ENCODE data around the gene CNKSR2.
"Not testable (repeated sequence)": the region's sequence is repeated elsewhere in the genome, so short reads cannot be mapped to it uniquely, and the experiment has no call there.

The CNKSR2 gene

GRCh38 chrX:21503593-21503992 lies 129.4 kb downstream of the CNKSR2 start:
- H3K27ac ChIP-seq (ENCODE audit: low read depth, low read length): no peak overlapping the region

GRCh38 chrX:21509912-21510311 lies 135.7 kb downstream of the CNKSR2 start:
- no peak overlapping the region for H3K4me3 ChIP-seq (ENCODE audit: low read length)
- no peak overlapping the region for H3K9ac ChIP-seq (ENCODE audit: low read depth, low read length)
- no peaks in the 10 kb centered on the region for H3K27me3 ChIP-seq (ENCODE audit: insufficient read depth, low read length)
- H3K27ac ChIP-seq (ENCODE audit: low read depth, low read length): no peak overlapping the region
- no peaks in the 10 kb centered on the region for H3K9me3 ChIP-seq (ENCODE audit: insufficient read depth, low read depth, low read length)
- H3K4me1 ChIP-seq (ENCODE audit: insufficient read depth, low read length): no peaks in the 10 kb centered on the region
- peaks cover 4% of the 10 kb centered on the region; the same call in 1 of the 2 replicates for H3K36me3 ChIP-seq (ENCODE audit: insufficient read depth, low read length)

More at GRCh38 chrX:21503593-21503992, 129.4 kb downstream of the CNKSR2 start:
- H3K27me3 ChIP-seq (ENCODE audit: insufficient read depth, low read length): no peaks in the 10 kb centered on the region
- H3K4me3 ChIP-seq (ENCODE audit: low read length): no peak overlapping the region
- H3K9ac ChIP-seq (ENCODE audit: low read depth, low read length): no peak overlapping the region
- WGBS: 94% methylated on average over 3 of the region's 3 CpGs
- peaks cover 4% of the 10 kb centered on the region; the same call in 1 of the 2 replicates for H3K36me3 ChIP-seq (ENCODE audit: insufficient read depth, low read length)
- H3K4me1 ChIP-seq (ENCODE audit: insufficient read depth, low read length): no peaks in the 10 kb centered on the region
- H3K9me3 ChIP-seq (ENCODE audit: insufficient read depth, low read depth, low read length): no peaks in the 10 kb centered on the region

GRCh38 chrX:21524008-21524407 lies 149.8 kb downstream of the CNKSR2 start:
- Histone ChIP-seq H3K4me1 (ENCODE audit: insufficient read depth, low read length) (no peaks in the 10 kb centered on the region), H3K36me3 (ENCODE audit: insufficient read depth, low read length) (0 out of 2 replicates have a peak, but pooled peaks cover 3% of the 10 kb centered on the region)
- 80% methylated on average over 1 of the region's 1 CpG for WGBS

DNA sequence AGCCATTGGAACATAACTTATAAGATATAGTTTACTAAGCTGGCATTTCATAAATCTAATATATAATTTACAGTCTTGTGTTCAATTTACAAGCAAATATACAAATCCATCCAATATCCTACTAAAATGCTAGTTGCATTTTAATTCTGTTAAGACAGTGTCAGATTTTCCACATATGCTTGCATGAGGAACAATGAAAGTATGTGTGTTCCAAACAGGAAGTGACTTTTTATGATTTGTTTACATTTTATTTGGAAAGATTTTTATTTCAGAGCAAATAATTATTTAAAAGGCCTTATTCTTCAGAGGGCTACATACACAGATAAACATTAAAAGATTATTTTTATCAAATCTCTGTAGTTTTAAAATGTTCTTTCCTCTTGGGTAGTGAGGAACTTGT lies 153.9 kb downstream of the CNKSR2 start:
- no peak overlapping the region for H3K9ac ChIP-seq (ENCODE audit: low read depth, low read length)
- no peaks in the 10 kb centered on the region for H3K9me3 ChIP-seq (ENCODE audit: insufficient read depth, low read depth, low read length)
- 0 out of 2 replicates have a peak, but pooled peaks cover 3% of the 10 kb centered on the region for H3K36me3 ChIP-seq (ENCODE audit: insufficient read depth, low read length)
- no peak overlapping the region for H3K27ac ChIP-seq (ENCODE audit: low read depth, low read length)
- no peaks in the 10 kb centered on the region for H3K27me3 ChIP-seq (ENCODE audit: insufficient read depth, low read length)
- no peak overlapping the region for H3K4me3 ChIP-seq (ENCODE audit: low read length)
- H3K4me1 ChIP-seq (ENCODE audit: insufficient read depth, low read length): no peaks in the 10 kb centered on the region

More at GRCh38 chrX:21524008-21524407, 149.8 kb downstream of the CNKSR2 start:
- no peak overlapping the region for H3K27ac ChIP-seq (ENCODE audit: low read depth, low read length)
- H3K9ac ChIP-seq (ENCODE audit: low read depth, low read length): no peak overlapping the region
- H3K4me3 ChIP-seq (ENCODE audit: low read length): no peak overlapping the region
- H3K27me3 ChIP-seq (ENCODE audit: insufficient read depth, low read length): no peaks in the 10 kb centered on the region
- no peaks in the 10 kb centered on the region for H3K9me3 ChIP-seq (ENCODE audit: insufficient read depth, low read depth, low read length)

GRCh38 chrX:21529771-21530170 lies 155.6 kb downstream of the CNKSR2 start:
- 94% methylated on average over 2 of the region's 2 CpGs for WGBS
- Histone ChIP-seq H3K36me3 (ENCODE audit: insufficient read depth, low read length) (0 out of 2 replicates have a peak, but pooled peaks cover 3% of the 10 kb centered on the region), H3K27ac (ENCODE audit: low read depth, low read length) (no peak overlapping the region), H3K27me3 (ENCODE audit: insufficient read depth, low read length) (no peaks in the 10 kb centered on the region), H3K9me3 (ENCODE audit: insufficient read depth, low read depth, low read length) (no peaks in the 10 kb centered on the region), H3K4me1 (ENCODE audit: insufficient read depth, low read length) (no peaks in the 10 kb centered on the region), H3K4me3 (ENCODE audit: low read length) (no peak overlapping the region), H3K9ac (ENCODE audit: low read depth, low read length) (no peak overlapping the region)

DNA sequence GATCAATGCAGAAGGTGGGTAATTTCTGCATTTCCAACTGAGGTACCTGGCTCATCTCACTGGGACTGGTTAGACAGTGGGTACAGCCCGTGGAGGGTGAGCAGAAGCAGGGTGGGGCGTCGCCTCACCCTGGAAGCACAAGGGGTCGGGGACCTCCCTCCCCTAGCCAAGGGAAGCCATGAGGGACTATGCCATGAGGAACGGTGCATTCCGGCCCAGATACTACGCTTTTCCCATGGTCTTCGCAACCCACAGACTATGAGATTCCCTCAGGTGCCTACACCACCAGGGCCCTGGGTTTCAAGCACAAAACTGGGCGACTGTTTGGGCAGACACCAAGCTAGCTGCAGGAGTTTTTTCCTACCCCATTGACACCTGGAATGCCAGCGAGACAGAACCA lies 170.4 kb downstream of the CNKSR2 start:
- not testable (repeated sequence) for H3K4me3 ChIP-seq (ENCODE audit: low read length); H3K9ac ChIP-seq (ENCODE audit: low read depth, low read length); H3K4me1 ChIP-seq (ENCODE audit: insufficient read depth, low read length); H3K27me3 ChIP-seq (ENCODE audit: insufficient read depth, low read length); H3K36me3 ChIP-seq (ENCODE audit: insufficient read depth, low read length); H3K27ac ChIP-seq (ENCODE audit: low read depth, low read length); H3K9me3 ChIP-seq (ENCODE audit: insufficient read depth, low read depth, low read length)
- 93% methylated on average over 10 of the region's 10 CpGs for WGBS

- Histone ChIP-seq H3K36me3 (ENCODE audit: insufficient read depth, low read length) (no peaks in the 10 kb centered on the region), H3K27me3 (ENCODE audit: insufficient read depth, low read length) (no peaks in the 10 kb centered on the region), H3K4me3 (ENCODE audit: low read length) (no peak overlapping the region), H3K9ac (ENCODE audit: low read depth, low read length) (no peak overlapping the region), H3K4me1 (ENCODE audit: insufficient read depth, low read length) (no peaks in the 10 kb centered on the region), H3K9me3 (ENCODE audit: insufficient read depth, low read depth, low read length) (no peaks in the 10 kb centered on the region), H3K27ac (ENCODE audit: low read depth, low read length) (no peak overlapping the region)
- WGBS: 76% methylated on average over 1 of the region's 2 CpGs
Observed at GRCh38 chrX:21559417-21559816, 185.2 kb downstream of the CNKSR2 start.

GRCh38 chrX:21565025-21565424 lies 190.8 kb downstream of the CNKSR2 start:
- Histone ChIP-seq H3K27me3 (ENCODE audit: insufficient read depth, low read length) (no peaks in the 10 kb centered on the region), H3K36me3 (ENCODE audit: insufficient read depth, low read length) (no peaks in the 10 kb centered on the region), H3K9me3 (ENCODE audit: insufficient read depth, low read depth, low read length) (no peaks in the 10 kb centered on the region), H3K4me1 (ENCODE audit: insufficient read depth, low read length) (no peaks in the 10 kb centered on the region), H3K9ac (ENCODE audit: low read depth, low read length) (no peak overlapping the region), H3K27ac (ENCODE audit: low read depth, low read length) (no peak overlapping the region), H3K4me3 (ENCODE audit: low read length) (no peak overlapping the region)
- WGBS: 87% methylated on average over 3 of the region's 3 CpGs

- Histone ChIP-seq H3K9ac (ENCODE audit: low read depth, low read length) (no peak overlapping the region), H3K27me3 (ENCODE audit: insufficient read depth, low read length) (no peaks in the 10 kb centered on the region), H3K9me3 (ENCODE audit: insufficient read depth, low read depth, low read length) (peaks cover 4% of the 10 kb centered on the region; the same call in 1 of the 2 replicates), H3K27ac (ENCODE audit: low read depth, low read length) (no peak overlapping the region), H3K36me3 (ENCODE audit: insufficient read depth, low read length) (peaks cover 12% of the 10 kb centered on the region; the same call in 1 of the 2 replicates), H3K4me1 (ENCODE audit: insufficient read depth, low read length) (no peaks in the 10 kb centered on the region), H3K4me3 (ENCODE audit: low read length) (no peak overlapping the region)
- no CpG with 5 or more reads among the region's 1 CpG for WGBS
Observed at GRCh38 chrX:21574793-21575192, 200.6 kb downstream of the CNKSR2 start.

DNA sequence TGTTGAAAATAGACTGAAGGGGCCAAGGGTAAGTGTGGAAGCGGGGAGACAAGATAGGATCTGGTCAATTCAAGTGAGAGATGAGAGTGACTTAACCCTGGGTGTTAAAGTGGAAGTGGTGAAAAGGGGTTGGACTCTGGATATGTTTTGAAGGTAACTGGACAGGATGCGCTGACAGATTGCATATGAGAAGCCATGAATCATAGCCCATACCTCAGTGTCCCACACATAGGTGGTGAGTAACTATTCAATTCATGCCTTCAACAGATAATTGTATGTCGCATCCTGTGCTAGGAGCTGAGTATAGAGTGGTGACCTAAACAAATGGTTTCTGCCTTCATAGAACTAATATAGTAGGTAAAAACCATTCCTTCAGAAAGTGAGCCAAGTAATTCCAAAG lies 207.3 kb downstream of the CNKSR2 start:
- H3K27ac ChIP-seq (ENCODE audit: low read depth, low read length): no peak overlapping the region
- 0 out of 2 replicates have a peak, but pooled peaks cover 3% of the 10 kb centered on the region for H3K4me1 ChIP-seq (ENCODE audit: insufficient read depth, low read length)
- H3K9ac ChIP-seq (ENCODE audit: low read depth, low read length): no peak overlapping the region
- no peaks in the 10 kb centered on the region for H3K9me3 ChIP-seq (ENCODE audit: insufficient read depth, low read depth, low read length)
- 97% methylated on average over 2 of the region's 3 CpGs for WGBS
- H3K4me3 ChIP-seq (ENCODE audit: low read length): no peak overlapping the region
- no peaks in the 10 kb centered on the region for H3K36me3 ChIP-seq (ENCODE audit: insufficient read depth, low read length)
- no peaks in the 10 kb centered on the region for H3K27me3 ChIP-seq (ENCODE audit: insufficient read depth, low read length)

GRCh38 chrX:21586001-21586400 lies 211.8 kb downstream of the CNKSR2 start:
- no peaks in the 10 kb centered on the region for H3K27me3 ChIP-seq (ENCODE audit: insufficient read depth, low read length)
- WGBS: 95% methylated on average over 3 of the region's 3 CpGs
- 0 out of 2 replicates have a peak, but pooled peaks cover 3% of the 10 kb centered on the region for H3K4me1 ChIP-seq (ENCODE audit: insufficient read depth, low read length)
- no peak overlapping the region for H3K27ac ChIP-seq (ENCODE audit: low read depth, low read length)
- no peak overlapping the region for H3K4me3 ChIP-seq (ENCODE audit: low read length)
- no peaks in the 10 kb centered on the region for H3K9me3 ChIP-seq (ENCODE audit: insufficient read depth, low read depth, low read length)
- 0 out of 2 replicates have a peak, but pooled peaks cover 2% of the 10 kb centered on the region for H3K36me3 ChIP-seq (ENCODE audit: insufficient read depth, low read length)
- no peak overlapping the region for H3K9ac ChIP-seq (ENCODE audit: low read depth, low read length)

All from HUES64 (cell line).